ENCODE results near the gene SELPLG. TPM values are rescaled to one million over a fixed set of nuclear protein-coding genes. Genes with fewer than 3 reads are reported as not detected.
"Not testable (repeated sequence)": the region's sequence is repeated elsewhere in the genome, so short reads cannot be mapped to it uniquely, and the experiment has no call there.

The SELPLG gene
- polyA plus RNA-seq, 1 donor from 2014 or later: 0.62 TPM

DNA sequence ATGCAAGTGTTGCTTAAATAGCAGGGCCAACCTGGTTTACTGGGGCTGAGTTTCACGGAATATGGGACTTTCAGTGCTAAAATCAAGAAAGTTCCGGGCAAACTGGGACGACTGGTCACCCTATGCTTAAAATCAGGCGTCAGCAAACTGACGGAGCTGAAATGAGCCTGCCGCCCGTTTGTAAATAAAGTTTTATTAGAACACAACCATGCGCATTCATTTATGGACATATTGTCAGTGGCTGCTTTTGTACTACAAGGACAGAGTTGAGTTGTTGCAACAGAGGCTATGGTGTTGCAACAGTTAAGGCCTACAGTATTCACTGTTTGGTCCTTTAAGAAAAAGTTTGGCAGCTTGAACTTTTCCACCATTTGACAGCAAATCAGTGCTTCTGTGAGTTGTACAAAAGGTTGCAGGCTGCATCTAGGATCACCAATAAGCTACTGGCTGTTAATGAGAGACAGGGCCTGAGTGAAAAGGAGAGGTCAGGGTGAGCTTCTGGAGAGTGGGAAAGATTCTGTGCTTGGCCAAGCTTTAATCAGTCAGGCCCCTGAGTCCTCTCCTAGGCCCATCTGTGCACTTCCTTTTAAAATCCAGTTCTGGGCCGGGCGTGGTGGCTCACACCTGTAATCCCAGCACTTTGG lies 13.3 kb downstream of the SELPLG start:
- Histone ChIP-seq H3K79me2 (replicated peaks; ENCODE audit: insufficient read depth, low read length) (no peaks in the 10 kb centered on the region), H3K36me3 (ENCODE audit: insufficient read depth, low read length) (no peaks in the 10 kb centered on the region), H3K9me3 (ENCODE audit: low read length) (no peaks in the 10 kb centered on the region), H3K4me3 (ENCODE audit: low read length) (no peak overlapping the region), H3K9me2 (ENCODE audit: insufficient read depth, low read length) (no peaks in the 10 kb centered on the region), H3K4me2 (ENCODE audit: low read length) (no peak overlapping the region), H3K27ac (ENCODE audit: low read length) (no peak overlapping the region), H3F3A (ENCODE audit: insufficient read depth, low read length, poor library complexity, severe bottlenecking) (no peaks in the 10 kb centered on the region), H3K9ac (ENCODE audit: low read length) (no peak overlapping the region), H2AFZ (ENCODE audit: low read depth, low read length) (no peak overlapping the region), H4K20me1 (ENCODE audit: insufficient read depth) (no peaks in the 10 kb centered on the region), H3K27me3 (ENCODE audit: insufficient read depth, low read depth, low read length) (no peaks in the 10 kb centered on the region)
- no peak for TF ChIP-seq MXI1 (conservative IDR thresholded peaks at IDR 0.05; ENCODE audit: poor library complexity, severe bottlenecking)
- no peak for TF ChIP-seq SMC3 (conservative IDR thresholded peaks at IDR 0.05; ENCODE audit: poor library complexity)
- TF ChIP-seq TAF1 (IDR thresholded peaks at IDR 0.05; ENCODE audit: low read depth): no peak
- TF ChIP-seq RAD21 (conservative IDR thresholded peaks at IDR 0.05): no peak
- no peak for TF ChIP-seq POLR2AphosphoS5 (IDR thresholded peaks at IDR 0.05)
- TF ChIP-seq EZH2 (IDR thresholded peaks at IDR 0.05; ENCODE audit: borderline replicate concordance, insufficient read depth, low read length, poor library complexity, severe bottlenecking): no peak
- TF ChIP-seq, protein P1, sequence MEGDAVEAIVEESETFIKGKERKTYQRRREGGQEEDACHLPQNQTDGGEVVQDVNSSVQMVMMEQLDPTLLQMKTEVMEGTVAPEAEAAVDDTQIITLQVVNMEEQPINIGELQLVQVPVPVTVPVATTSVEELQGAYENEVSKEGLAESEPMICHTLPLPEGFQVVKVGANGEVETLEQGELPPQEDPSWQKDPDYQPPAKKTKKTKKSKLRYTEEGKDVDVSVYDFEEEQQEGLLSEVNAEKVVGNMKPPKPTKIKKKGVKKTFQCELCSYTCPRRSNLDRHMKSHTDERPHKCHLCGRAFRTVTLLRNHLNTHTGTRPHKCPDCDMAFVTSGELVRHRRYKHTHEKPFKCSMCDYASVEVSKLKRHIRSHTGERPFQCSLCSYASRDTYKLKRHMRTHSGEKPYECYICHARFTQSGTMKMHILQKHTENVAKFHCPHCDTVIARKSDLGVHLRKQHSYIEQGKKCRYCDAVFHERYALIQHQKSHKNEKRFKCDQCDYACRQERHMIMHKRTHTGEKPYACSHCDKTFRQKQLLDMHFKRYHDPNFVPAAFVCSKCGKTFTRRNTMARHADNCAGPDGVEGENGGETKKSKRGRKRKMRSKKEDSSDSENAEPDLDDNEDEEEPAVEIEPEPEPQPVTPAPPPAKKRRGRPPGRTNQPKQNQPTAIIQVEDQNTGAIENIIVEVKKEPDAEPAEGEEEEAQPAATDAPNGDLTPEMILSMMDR (IDR thresholded peaks at IDR 0.05; ENCODE audit: poor library complexity, severe bottlenecking): no peak
- TF ChIP-seq, protein P2, sequence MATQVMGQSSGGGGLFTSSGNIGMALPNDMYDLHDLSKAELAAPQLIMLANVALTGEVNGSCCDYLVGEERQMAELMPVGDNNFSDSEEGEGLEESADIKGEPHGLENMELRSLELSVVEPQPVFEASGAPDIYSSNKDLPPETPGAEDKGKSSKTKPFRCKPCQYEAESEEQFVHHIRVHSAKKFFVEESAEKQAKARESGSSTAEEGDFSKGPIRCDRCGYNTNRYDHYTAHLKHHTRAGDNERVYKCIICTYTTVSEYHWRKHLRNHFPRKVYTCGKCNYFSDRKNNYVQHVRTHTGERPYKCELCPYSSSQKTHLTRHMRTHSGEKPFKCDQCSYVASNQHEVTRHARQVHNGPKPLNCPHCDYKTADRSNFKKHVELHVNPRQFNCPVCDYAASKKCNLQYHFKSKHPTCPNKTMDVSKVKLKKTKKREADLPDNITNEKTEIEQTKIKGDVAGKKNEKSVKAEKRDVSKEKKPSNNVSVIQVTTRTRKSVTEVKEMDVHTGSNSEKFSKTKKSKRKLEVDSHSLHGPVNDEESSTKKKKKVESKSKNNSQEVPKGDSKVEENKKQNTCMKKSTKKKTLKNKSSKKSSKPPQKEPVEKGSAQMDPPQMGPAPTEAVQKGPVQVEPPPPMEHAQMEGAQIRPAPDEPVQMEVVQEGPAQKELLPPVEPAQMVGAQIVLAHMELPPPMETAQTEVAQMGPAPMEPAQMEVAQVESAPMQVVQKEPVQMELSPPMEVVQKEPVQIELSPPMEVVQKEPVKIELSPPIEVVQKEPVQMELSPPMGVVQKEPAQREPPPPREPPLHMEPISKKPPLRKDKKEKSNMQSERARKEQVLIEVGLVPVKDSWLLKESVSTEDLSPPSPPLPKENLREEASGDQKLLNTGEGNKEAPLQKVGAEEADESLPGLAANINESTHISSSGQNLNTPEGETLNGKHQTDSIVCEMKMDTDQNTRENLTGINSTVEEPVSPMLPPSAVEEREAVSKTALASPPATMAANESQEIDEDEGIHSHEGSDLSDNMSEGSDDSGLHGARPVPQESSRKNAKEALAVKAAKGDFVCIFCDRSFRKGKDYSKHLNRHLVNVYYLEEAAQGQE (IDR thresholded peaks at IDR 0.05; ENCODE audit: borderline replicate concordance): no peak
- no peak for TF ChIP-seq EP300 (conservative IDR thresholded peaks at IDR 0.05; ENCODE audit: poor library complexity, severe bottlenecking)

DNA sequence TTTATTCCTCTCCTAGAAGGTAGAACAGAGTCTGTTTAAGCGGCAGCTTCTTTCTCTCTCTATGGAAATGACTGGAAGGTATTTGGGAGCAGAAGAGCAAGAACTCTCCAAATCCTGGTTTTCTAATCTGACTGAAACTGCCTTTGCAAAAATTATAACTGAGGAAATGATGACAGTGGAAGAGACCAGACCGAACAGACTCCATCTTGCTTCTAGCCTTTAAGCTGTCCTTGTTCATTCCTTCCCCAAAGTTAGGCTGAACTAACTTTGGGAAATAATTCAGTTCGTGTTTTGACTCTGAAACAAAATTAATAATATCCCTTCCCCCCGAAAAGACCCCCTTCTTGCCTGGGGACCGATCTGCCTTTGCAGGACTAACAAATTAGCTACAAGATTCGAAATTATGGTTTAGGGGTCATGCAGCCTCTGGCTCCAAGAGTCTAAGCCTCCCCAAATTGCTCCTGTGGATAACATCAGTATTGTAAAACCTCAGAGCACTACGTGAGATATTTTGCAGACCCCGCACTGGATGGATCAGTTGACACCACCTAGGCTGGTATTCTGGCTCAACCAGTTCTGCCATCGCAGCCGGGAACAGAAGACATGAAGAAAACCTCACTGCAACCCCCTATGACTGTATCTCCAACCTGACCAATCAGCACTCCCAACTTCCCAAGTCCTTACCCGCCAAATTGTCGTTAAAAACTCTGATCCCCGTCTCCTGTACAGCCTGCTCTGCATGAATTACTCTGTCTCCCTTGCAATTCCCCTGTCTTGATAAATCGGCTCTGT lies 14.1 kb downstream of the SELPLG start:
- no peaks in the 10 kb centered on the region for H3K27me3 ChIP-seq (ENCODE audit: insufficient read depth, low read depth, low read length)
- no peaks in the 10 kb centered on the region for H3F3A ChIP-seq (ENCODE audit: insufficient read depth, low read length, poor library complexity, severe bottlenecking)
- H4K20me1 ChIP-seq (ENCODE audit: insufficient read depth): no peaks in the 10 kb centered on the region
- no peaks in the 10 kb centered on the region for H3K79me2 ChIP-seq (replicated peaks; ENCODE audit: insufficient read depth, low read length)
- H3K27ac ChIP-seq (ENCODE audit: low read length): no peak overlapping the region
- H3K4me3 ChIP-seq (ENCODE audit: low read length): no peak overlapping the region
- TF ChIP-seq TAF1 (IDR thresholded peaks at IDR 0.05; ENCODE audit: low read depth) (no peak), POLR2AphosphoS5 (IDR thresholded peaks at IDR 0.05) (no peak), EZH2 (IDR thresholded peaks at IDR 0.05; ENCODE audit: borderline replicate concordance, insufficient read depth, low read length, poor library complexity, severe bottlenecking) (no peak), RAD21 (conservative IDR thresholded peaks at IDR 0.05) (no peak), SMC3 (conservative IDR thresholded peaks at IDR 0.05; ENCODE audit: poor library complexity) (no peak)
- TF ChIP-seq, protein P1 (IDR thresholded peaks at IDR 0.05; ENCODE audit: poor library complexity, severe bottlenecking): no peak
- no peaks in the 10 kb centered on the region for H3K9me3 ChIP-seq (ENCODE audit: low read length)
- no peak overlapping the region for H2AFZ ChIP-seq (ENCODE audit: low read depth, low read length)
- no peak overlapping the region for H3K4me2 ChIP-seq (ENCODE audit: low read length)
- no peak overlapping the region for H3K9ac ChIP-seq (ENCODE audit: low read length)
- H3K36me3 ChIP-seq (ENCODE audit: insufficient read depth, low read length): no peaks in the 10 kb centered on the region
- no peaks in the 10 kb centered on the region for H3K9me2 ChIP-seq (ENCODE audit: insufficient read depth, low read length)

DNA sequence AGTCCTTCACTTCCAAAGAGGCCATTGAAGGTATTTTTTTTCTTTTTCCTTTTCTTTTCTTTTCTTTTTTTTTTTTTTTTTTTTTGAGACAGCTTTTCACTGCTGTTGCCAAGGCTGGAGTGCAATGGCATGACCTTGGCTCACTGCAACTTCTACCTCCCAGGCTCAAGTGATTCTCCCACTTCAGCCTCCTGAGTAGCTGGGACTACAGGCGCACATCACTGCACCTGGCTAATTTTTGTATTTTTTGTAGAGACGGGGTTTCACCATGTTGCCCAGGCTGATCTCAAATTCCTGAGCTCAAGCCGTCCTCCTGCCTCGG lies 14.8 kb downstream of the SELPLG start:
- H3K27me3 ChIP-seq (ENCODE audit: insufficient read depth, low read depth, low read length); H3K36me3 ChIP-seq (ENCODE audit: insufficient read depth, low read length); H4K20me1 ChIP-seq (ENCODE audit: insufficient read depth); H3K79me2 ChIP-seq (replicated peaks; ENCODE audit: insufficient read depth, low read length); H2AFZ ChIP-seq (ENCODE audit: low read depth, low read length); H3K4me2 ChIP-seq (ENCODE audit: low read length); H3K4me3 ChIP-seq (ENCODE audit: low read length); H3K9me3 ChIP-seq (ENCODE audit: low read length); H3K9me2 ChIP-seq (ENCODE audit: insufficient read depth, low read length); H3K9ac ChIP-seq (ENCODE audit: low read length); H3F3A ChIP-seq (ENCODE audit: insufficient read depth, low read length, poor library complexity, severe bottlenecking); H3K27ac ChIP-seq (ENCODE audit: low read length): not testable (repeated sequence)
